Spleen (tissue), 11 donors: ENCODE data around the gene GIGYF2. TPM values are rescaled to one million over a fixed set of nuclear protein-coding genes. Genes with fewer than 3 reads are reported as not detected.
"Not testable (repeated sequence)": the region's sequence is repeated elsewhere in the genome, so short reads cannot be mapped to it uniquely, and the experiment has no call there.

Experiments
- DNase-seq: peaks from one replicate; pipeline ENCODE4 v3.0.0-alpha.2; 2020
- H3K27ac ChIP-seq, 8 donors: fragments of 200-600 bp; sonication (generic) in 7 of 8; 1 replicate in 4 of 8; 2 replicates in 4 of 8; pipeline versions ENCODE4 v1.5.0 to v1.8.0; 2016 to 2021; ENCODE audit warnings: inconsistent platforms in 4 of 8, mild to moderate bottlenecking in 4 of 8, moderate library complexity in 1 of 8
- H3K27me3 ChIP-seq, 7 donors: fragments of 200-600 bp; sonication (generic) in 6 of 7; replicated peaks in 1 of 7; 1 replicate in 4 of 7; 2 replicates in 3 of 7; pipeline versions ENCODE4 v1.5.0 to v1.8.0; 2016 to 2021; ENCODE audit warnings: inconsistent platforms in 3 of 7, mild to moderate bottlenecking in 1 of 7
- H3K36me3 ChIP-seq, 6 donors: fragments of 200-600 bp; sonication (generic) in 5 of 6; 1 replicate in 4 of 6; 2 replicates in 2 of 6; pipeline versions ENCODE4 v1.5.0 to v1.8.0; 2016 to 2021; ENCODE audit warnings: inconsistent platforms in 2 of 6
- H3K4me1 ChIP-seq, 6 donors: fragments of 200-600 bp; sonication (generic) in 5 of 6; 1 replicate in 3 of 6; 2 replicates in 3 of 6; pipeline versions ENCODE4 v1.5.0 to v1.8.0; 2016 to 2021; ENCODE audit warnings: inconsistent platforms in 3 of 6
- H3K4me3 ChIP-seq, 8 donors: fragments of 200-600 bp; sonication (generic) in 7 of 8; 1 replicate in 4 of 8; 2 replicates in 4 of 8; pipeline versions ENCODE4 v1.5.0 to v1.8.0; 2016 to 2021; ENCODE audit warnings: inconsistent platforms in 4 of 8, mild to moderate bottlenecking in 4 of 8, moderate library complexity in 2 of 8
- H3K9me3 ChIP-seq, 8 donors: fragments of 200-600 bp; sonication (generic) in 7 of 8; 1 replicate in 4 of 8; 2 replicates in 4 of 8; pipeline versions ENCODE4 v1.5.0 to v1.8.0; 2016 to 2021; ENCODE audit warnings: inconsistent platforms in 4 of 8
- CTCF ChIP-seq, 11 experiments: fragments of 200-600 bp in 7 of 11; fragments of 450-650 bp in 4 of 11; sonication (generic) in 4 of 11; IDR thresholded peaks in 8 of 11; conservative IDR thresholded peaks in 3 of 11; 1 replicate in 7 of 11; 2 replicates in 4 of 11; pipeline versions ENCODE4 v1.4.0 to v1.8.0; 2016 to 2021; ENCODE audit warnings: antibody characterized with exemption in 11 of 11, inconsistent platforms in 4 of 11, mild to moderate bottlenecking in 1 of 11
- POLR2A ChIP-seq, 3 donors: fragments of 450-650 bp; IDR thresholded peaks; one replicate each; pipeline ENCODE4 v1.5.1; 2017; ENCODE audit warnings: antibody characterized with exemption in 3 of 3, mild to moderate bottlenecking in 1 of 3
- POLR2AphosphoS5 ChIP-seq, 3 donors: sonication (generic); formaldehyde crosslinking; IDR thresholded peaks; one replicate each; pipeline ENCODE4 v1.5.1; 2017; ENCODE audit warnings: antibody characterized with exemption in 3 of 3
- WGBS, 5 donors: extraction: QIAGEN DNeasy Blood & Tissue Kit in 3 of 5; methylation state at CpG; one replicate each; pipeline versions ENCODE4 v1.1.5 to v1.1.7; 2013 to 2018; 5-methylcytosine and 5-hydroxymethylcytosine counted together
- intact Hi-C: fragments of 100-400 bp; cut with DNase I; formaldehyde crosslinking; loops from one replicate; pipeline ENCODE4 v1.15.0; 2023; ENCODE audit warnings: low total_unique reads
- polyA plus RNA-seq, 3 donors: library from polyadenylated mRNA; stranded (reverse); fragments of 200-250 nt; gene quantifications; one replicate each; pipeline ENCODE4 v1.2.1, GENCODE V29; 2013
- total RNA-seq, 7 donors: library from RNA; depleted of rRNA in 3 of 7; stranded (reverse); fragments of >200 nt in 3 of 7; fragmentation: NEBNext Ultra II Directional in 4 of 7; extraction: Animal tissue kit (Norgen Biotek cat#: 25700) in 4 of 7; gene quantifications; one replicate each; pipeline versions ENCODE4 v1.1.0 to v1.2.1, GENCODE V29; 2016 to 2021
- donor health status: healthy with polysubstance abuse.
- donor health status: DM: no; HTN: no; CAD: no; lungs with moderate emphysema.
- donor health status: DM: no; HTN: no; CAD: no.
- donor health status: Bipolar disorder and iron deficiency.
- donor health status: healthy.
- donor health status: DM: no; HTN: no; CAD: no.
- donor health status: DM: yes; HTN: yes; CAD: no.

Gene GIGYF2
- total and polyA plus RNA-seq, 10 donors, result 7.3 to 116 (median 97.2) TPM

DNA sequence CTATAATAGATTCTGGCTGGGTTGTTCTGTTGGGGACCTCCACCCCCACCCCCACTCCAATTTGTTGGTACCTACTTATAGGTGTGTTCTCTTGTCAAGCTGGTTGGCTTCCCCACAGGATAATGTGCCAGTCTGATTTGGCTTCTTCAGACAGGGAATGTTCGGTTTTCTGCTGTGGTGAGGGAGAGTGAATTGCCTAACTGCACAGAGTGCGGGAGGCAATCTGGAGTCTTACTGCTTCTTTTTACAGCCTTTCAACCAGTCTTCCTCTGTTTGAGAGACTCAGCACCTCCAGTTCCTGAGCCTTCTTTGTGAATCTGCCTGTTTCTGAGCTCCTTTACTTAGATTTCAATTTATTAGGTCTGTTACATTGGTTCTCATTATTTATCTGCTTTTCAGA lies 145.6 kb downstream of the GIGYF2 start:
- Histone ChIP-seq H3K4me3 (no peak overlapping the region), H3K27ac (no peak overlapping the region), H3K4me1 (peaks cover 18 to 35% (median 27%) of the 10 kb centered on the region in 6 donors), H3K27me3 (no peaks in the 10 kb centered on the region), H3K36me3 (peaks cover 2 to 97% (median 67%) of the 10 kb centered on the region in 6 donors), H3K9me3 (no peaks in the 10 kb centered on the region)
- no peak for TF ChIP-seq POLR2AphosphoS5 (IDR thresholded peaks at IDR 0.05)
- TF ChIP-seq POLR2A (IDR thresholded peaks at IDR 0.05), result no peak
- no peak for TF ChIP-seq CTCF (IDR thresholded peaks at IDR 0.05 in 8 of 11, conservative IDR thresholded peaks at IDR 0.05 in 3 of 11)
- DNase-seq, result no peak
- intact Hi-C loops, result no loop called here
- 33 to 79% (median 56%) methylated on average over 2 of the region's 2 CpGs for WGBS, 5 donors

DNA sequence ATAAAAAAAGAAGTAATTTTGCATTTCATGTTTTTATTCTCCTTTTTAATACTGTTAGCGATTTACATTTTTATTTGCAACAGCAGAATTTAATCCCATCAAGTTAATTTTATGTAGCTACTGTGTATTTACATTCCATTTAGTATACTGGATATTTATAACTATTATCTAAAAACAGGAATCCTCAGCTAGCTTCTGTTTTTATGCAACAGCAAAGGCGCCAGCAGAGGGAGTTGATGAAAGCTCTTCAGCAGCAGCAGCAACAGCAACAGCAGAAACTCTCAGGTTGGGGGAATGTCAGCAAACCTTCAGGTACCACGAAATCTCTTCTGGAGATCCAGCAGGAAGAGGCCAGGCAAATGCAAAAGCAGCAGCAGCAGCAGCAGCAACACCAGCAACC lies 146.7 kb downstream of the GIGYF2 start:
- no peak for DNase-seq
- WGBS, 5 donors, result 84 to 90% (median 88%) methylated on average over 3 of the region's 3 CpGs
- H3K36me3 ChIP-seq, result peaks cover 2 to 98% (median 77%) of the 10 kb centered on the region in 6 donors
- no peak overlapping the region for H3K27ac ChIP-seq
- no peak for TF ChIP-seq POLR2AphosphoS5 (IDR thresholded peaks at IDR 0.05)
- no peak for TF ChIP-seq CTCF (IDR thresholded peaks at IDR 0.05 in 8 of 11, conservative IDR thresholded peaks at IDR 0.05 in 3 of 11)
- no peak for TF ChIP-seq POLR2A (IDR thresholded peaks at IDR 0.05)
- H3K4me3 ChIP-seq, result no peak overlapping the region
- H3K27me3 ChIP-seq, result no peaks in the 10 kb centered on the region
- H3K9me3 ChIP-seq, result no peaks in the 10 kb centered on the region
- H3K4me1 ChIP-seq, result peaks cover 9 to 24% (median 15%) of the 10 kb centered on the region in 6 donors
- intact Hi-C loops, result no loop called here

DNA sequence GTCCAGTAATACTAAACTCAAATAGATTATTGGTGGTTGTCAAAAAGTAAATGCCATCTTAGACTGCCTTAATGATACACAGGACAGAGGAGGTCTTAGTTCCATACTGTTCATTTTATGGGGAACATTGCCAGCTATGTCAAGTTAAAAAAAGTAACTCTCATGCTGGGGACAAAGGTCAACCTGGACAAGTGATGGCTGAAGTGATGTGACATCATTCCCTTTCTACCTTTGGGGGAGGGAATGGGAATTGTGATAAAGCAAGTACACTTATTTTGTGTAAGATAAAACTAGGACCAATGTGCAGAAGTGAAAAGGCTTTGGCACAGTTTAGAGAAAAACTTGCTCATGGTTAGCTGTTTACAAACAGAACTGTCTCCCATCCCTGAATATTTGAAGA lies 148.9 kb downstream of the GIGYF2 start:
- TF ChIP-seq CTCF (IDR thresholded peaks at IDR 0.05 in 8 of 11, conservative IDR thresholded peaks at IDR 0.05 in 3 of 11) (no peak), POLR2A (IDR thresholded peaks at IDR 0.05) (no peak), POLR2AphosphoS5 (IDR thresholded peaks at IDR 0.05) (no peak)
- no peak for DNase-seq
- intact Hi-C loops, result no loop called here
- H3K36me3 ChIP-seq, result peaks cover 2 to 100% (median 87%) of the 10 kb centered on the region in 6 donors
- peaks cover 0 to 2% (median 0%) of the 10 kb centered on the region in 6 donors for H3K4me1 ChIP-seq
- no peak overlapping the region for H3K4me3 ChIP-seq
- no peaks in the 10 kb centered on the region for H3K27me3 ChIP-seq
- H3K9me3 ChIP-seq, result no peaks in the 10 kb centered on the region
- no peak overlapping the region for H3K27ac ChIP-seq

- no peak for DNase-seq
- intact Hi-C loops, result loop anchor here (5.0 kb wide), 1 partner anchor 402 kb away; the partner anchor contains the start of gene ATG16L1
- H3K9me3 ChIP-seq, result no peaks in the 10 kb centered on the region
- H3K27ac ChIP-seq, result no peak overlapping the region
- TF ChIP-seq POLR2AphosphoS5 (IDR thresholded peaks at IDR 0.05), result no peak
- TF ChIP-seq POLR2A (IDR thresholded peaks at IDR 0.05), result no peak
- TF ChIP-seq CTCF (IDR thresholded peaks at IDR 0.05 in 8 of 11, conservative IDR thresholded peaks at IDR 0.05 in 3 of 11), result no peak
- H3K4me1 ChIP-seq, result peaks cover 0 to 15% (median 3%) of the 10 kb centered on the region in 6 donors
- H3K27me3 ChIP-seq, result no peaks in the 10 kb centered on the region
- 94 to 99% (median 96%) methylated on average over 3 of the region's 3 CpGs for WGBS, 5 donors
- no peak overlapping the region for H3K4me3 ChIP-seq
- H3K36me3 ChIP-seq, result peaks cover 2 to 100% (median 71%) of the 10 kb centered on the region in 6 donors
These were observed 152.9 kb downstream of the GIGYF2 start for GRCh38 chr2:232850039-232850438.

- intact Hi-C loops, result loop anchor here (5.0 kb wide), 1 partner anchor 400 kb away; the partner anchor contains the start of gene ATG16L1
- H3K4me3 ChIP-seq, result not testable (repeated sequence)
These were observed 154.9 kb downstream of the GIGYF2 start for GRCh38 chr2:232852081-232852480.

More at GRCh38 chr2:232852081-232852480, 154.9 kb downstream of the GIGYF2 start:
- not testable (repeated sequence) for H3K27ac ChIP-seq, H3K9me3 ChIP-seq, H3K27me3 ChIP-seq, DNase-seq
- Histone ChIP-seq H3K36me3 (peaks cover 1 to 100% (median 71%) of the 10 kb centered on the region in 6 donors), H3K4me1 (peaks cover 0 to 15% (median 3%) of the 10 kb centered on the region in 6 donors)
- 95 to 97% (median 96%) methylated on average over 11 of the region's 11 CpGs for WGBS, 5 donors
